Forelimb muscle (tissue), 1 donor: ENCODE measurements around the gene HBB. TPM values are rescaled to one million over a fixed set of nuclear protein-coding genes. Genes with fewer than 3 reads are reported as not detected.
A peak's percentile ranks its signal among the peaks of the same experiment; 100 is the strongest.

Source experiments
- DNase-seq: peaks from one replicate; pipeline ENCODE4 v3.0.0-alpha.2; 2013; ENCODE audit warnings: low read depth
- polyA plus RNA-seq: library from polyadenylated mRNA; unstranded; fragments of 120-200 nt; gene quantifications from one replicate; pipeline ENCODE4 v1.2.1, GENCODE V29; 2013; ENCODE audit not compliant: insufficient read length

Gene HBB
- polyA plus RNA-seq, 1 donor, result 273 TPM

- DNase-seq, result no peak
Measured at GRCh38 chr11:5227681-5228080, 810 bp upstream of the HBB start.

- DNase-seq, result no peak
Measured at GRCh38 chr11:5225480-5225871, 1.4 kb downstream of the HBB start.

- DNase-seq, result no peak
Measured at GRCh38 chr11:5224538-5225479, 2.1 kb downstream of the HBB start.

GRCh38 chr11:5223686-5224085, 3.2 kb downstream of the HBB start:
- DNase-seq, result no peak

GRCh38 chr11:5223146-5223545, 3.7 kb downstream of the HBB start:
- no peak for DNase-seq

- DNase-seq, result no peak
Measured at GRCh38 chr11:5210376-5210885, 16.4 kb downstream of the HBB start.

GRCh38 chr11:5204787-5205186, 22.1 kb downstream of the HBB start:
- DNase-seq, result peak; percentile 13

GRCh38 chr11:5203366-5203765, 23.5 kb downstream of the HBB start:
- DNase-seq, result no peak

- no peak for DNase-seq
Measured at GRCh38 chr11:5200582-5200981, 26.3 kb downstream of the HBB start, which contains the start of gene OR51V1. Gene OR51V1 (minus strand): TSS chr11:5200682. CDS start chr11:5200682, 0 bp downstream.

- no peak for DNase-seq
Measured at GRCh38 chr11:5198285-5198684, 28.6 kb downstream of the HBB start.

GRCh38 chr11:5197536-5197935, 29.3 kb downstream of the HBB start:
- DNase-seq, result no peak

- DNase-seq, result no peak
Measured at GRCh38 chr11:5196731-5197130, 30.1 kb downstream of the HBB start.

- no peak for DNase-seq
Measured at GRCh38 chr11:5196067-5196466, 30.8 kb downstream of the HBB start.

GRCh38 chr11:5192738-5193137, 34.1 kb downstream of the HBB start:
- DNase-seq, result no peak

- DNase-seq, result no peak
Measured at GRCh38 chr11:5188201-5188600, 38.7 kb downstream of the HBB start.

GRCh38 chr11:5178046-5178837, 48.6 kb downstream of the HBB start:
- no peak for DNase-seq

Other genes starting within 250 kb of the HBB start
- gene OR51L1, start 232.2 kb downstream of the HBB start, polyA plus RNA-seq, result 0.06 TPM
- gene OR52J3, start 180.5 kb downstream of the HBB start, polyA plus RNA-seq, result not detected
- gene OR52E2, start 167.4 kb downstream of the HBB start, polyA plus RNA-seq, result not detected
- gene OR52E1, start 157.5 kb downstream of the HBB start, polyA plus RNA-seq, result not detected
- not detected for gene OR52A5, start 88.7 kb downstream of the HBB start, polyA plus RNA-seq
- gene OR52A1, start 72.3 kb downstream of the HBB start, polyA plus RNA-seq, result 0.03 TPM
- gene OR51V1, start 26.4 kb downstream of the HBB start, polyA plus RNA-seq, result not detected
- gene HBD, start 7.4 kb upstream of the HBB start, polyA plus RNA-seq, result not detected
- 9.4 TPM for gene HBG1, start 22.8 kb upstream of the HBB start, polyA plus RNA-seq
- gene HBG2, start 27.7 kb upstream of the HBB start, polyA plus RNA-seq, result 4,005 TPM
- gene HBE1, start 42.9 kb upstream of the HBB start, polyA plus RNA-seq, result 5.5 TPM
- not detected for gene OR51B4, start 74.9 kb upstream of the HBB start, polyA plus RNA-seq
- not detected for gene OR51B2, start 97.2 kb upstream of the HBB start, polyA plus RNA-seq
- gene OR51B5, start 116.5 kb upstream of the HBB start, polyA plus RNA-seq, result 0.15 TPM
- gene OR51B6, start 124.4 kb upstream of the HBB start, polyA plus RNA-seq, result not detected
- gene OR51M1, start 156.7 kb upstream of the HBB start, polyA plus RNA-seq, result not detected
- gene OR51Q1, start 195.0 kb upstream of the HBB start, polyA plus RNA-seq, result not detected
- gene OR51I1, start 214.4 kb upstream of the HBB start, polyA plus RNA-seq, result not detected
- not detected for gene OR51I2, start 222.3 kb upstream of the HBB start, polyA plus RNA-seq